LHCN-M2 (cell line): ENCODE data around the gene NDUFS6. TPM values are rescaled to one million over a fixed set of nuclear protein-coding genes. Genes with fewer than 3 reads are reported as not detected.
"Not testable (repeated sequence)": the region's sequence is repeated elsewhere in the genome, so short reads cannot be mapped to it uniquely, and the experiment has no call there.

Experiments used
- DNase-seq: peaks from one replicate; pipeline ENCODE4 v3.0.0-alpha.2; 2012; ENCODE audit warnings: low read depth
- total RNA-seq: library from RNA; depleted of rRNA; stranded (reverse); fragments of >200 nt; gene quantifications from 2 replicates; pipeline ENCODE4 v1.2.3, GENCODE V29; 2014

Gene NDUFS6
- total RNA-seq, 1 experiment from 2014 or later, result 65.8 TPM

DNA sequence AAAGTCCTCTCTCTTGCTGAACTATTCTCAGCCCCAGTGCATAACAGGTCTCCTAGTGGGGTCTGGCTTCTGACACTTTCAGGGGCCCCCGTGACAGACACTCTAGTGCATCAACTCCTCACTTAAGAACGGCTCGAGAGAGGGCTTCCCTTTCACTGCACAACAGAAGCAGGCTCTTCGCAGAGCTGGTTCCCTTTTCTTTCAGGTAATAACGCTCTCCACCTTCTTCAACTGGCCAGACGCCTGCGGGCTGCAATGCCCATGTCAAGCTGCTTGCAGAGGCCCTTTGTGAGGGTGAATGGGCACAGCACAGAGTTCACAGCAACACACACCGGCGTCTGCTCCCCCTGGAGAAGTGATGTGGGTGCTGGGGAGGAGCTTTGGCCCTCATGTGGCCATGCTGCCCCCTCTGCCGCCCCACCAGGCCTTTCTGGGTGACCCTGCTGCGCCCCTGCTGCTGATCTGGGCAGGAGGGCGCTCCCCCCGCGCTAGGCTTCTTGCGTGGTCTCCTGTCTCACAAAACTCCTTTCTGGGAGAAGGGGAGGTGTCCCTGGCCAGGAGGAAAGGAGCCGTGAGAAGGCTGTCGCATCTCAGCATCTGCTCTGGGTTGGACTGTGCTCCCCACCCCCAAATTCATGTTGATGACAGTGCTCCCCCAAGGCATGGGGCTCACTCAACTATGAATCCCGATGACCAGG, 4.0 kb upstream of the NDUFS6 start:
- no peak for DNase-seq

DNA sequence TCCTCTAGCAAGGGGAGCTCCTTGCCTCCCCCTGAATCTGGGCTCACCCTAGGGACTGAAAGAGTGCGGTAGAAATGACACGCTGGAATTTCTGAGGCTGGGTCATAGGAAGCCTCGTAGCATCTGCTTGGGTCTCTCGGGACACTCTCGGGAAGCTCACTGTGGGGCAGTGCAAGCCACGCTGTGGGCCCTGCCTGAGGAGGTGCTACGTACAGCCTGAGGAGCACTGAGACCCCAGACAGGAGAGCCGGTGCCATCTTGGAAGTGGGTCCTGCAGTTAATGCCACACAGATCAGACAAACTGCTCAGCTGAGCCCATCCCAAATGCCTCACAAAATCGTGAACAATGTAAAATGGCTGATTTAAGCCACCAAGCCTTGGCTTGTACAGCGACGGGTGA, 3.4 kb upstream of the NDUFS6 start:
- DNase-seq, result no peak

DNA sequence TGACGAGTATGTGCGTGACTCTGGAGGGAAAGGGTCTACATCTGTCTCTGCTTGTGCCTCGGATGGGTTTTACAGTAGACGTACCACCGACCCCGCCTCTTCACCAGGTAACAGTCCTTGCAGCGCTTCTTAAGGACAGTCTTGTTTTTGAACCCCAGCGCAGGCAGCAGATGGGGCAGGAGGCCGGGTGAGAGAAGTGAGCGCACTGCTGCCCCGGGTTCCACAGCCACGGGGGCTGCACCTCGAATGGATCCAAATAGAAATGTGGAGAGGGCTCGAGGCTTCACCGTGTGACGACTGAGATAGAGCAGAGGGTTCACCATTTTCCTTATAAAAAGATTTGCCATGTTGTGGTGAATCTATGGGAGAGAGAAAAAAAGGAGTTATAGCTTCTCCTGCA, 2.6 kb upstream of the NDUFS6 start:
- DNase-seq, result not testable (repeated sequence)

DNA sequence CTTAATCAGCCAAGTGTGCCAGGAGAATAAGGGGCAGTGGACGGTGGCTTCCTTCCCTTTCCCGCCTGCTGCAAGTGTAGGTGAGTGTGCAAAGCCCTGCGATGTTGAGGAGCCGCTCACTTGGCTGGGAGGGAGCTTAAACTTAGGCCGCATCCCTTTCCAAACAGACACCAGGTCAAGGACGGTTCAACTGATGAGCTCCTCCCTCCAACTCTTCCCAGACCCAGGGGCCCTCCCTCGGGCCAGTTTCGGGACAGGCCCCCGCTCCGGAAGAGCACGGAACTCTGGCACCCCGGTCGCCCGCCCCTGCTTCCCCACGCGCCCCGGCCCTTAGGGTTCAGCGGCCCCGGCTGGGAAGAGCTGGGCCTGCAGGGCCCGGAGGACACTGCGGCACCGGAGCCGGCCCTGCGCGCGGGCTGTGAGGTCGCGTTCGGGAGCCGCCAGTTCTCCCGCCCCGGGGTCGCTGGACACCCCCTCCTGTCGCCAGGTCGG, 2.1 kb upstream of the NDUFS6 start:
- DNase-seq, result peak; percentile 44

DNA sequence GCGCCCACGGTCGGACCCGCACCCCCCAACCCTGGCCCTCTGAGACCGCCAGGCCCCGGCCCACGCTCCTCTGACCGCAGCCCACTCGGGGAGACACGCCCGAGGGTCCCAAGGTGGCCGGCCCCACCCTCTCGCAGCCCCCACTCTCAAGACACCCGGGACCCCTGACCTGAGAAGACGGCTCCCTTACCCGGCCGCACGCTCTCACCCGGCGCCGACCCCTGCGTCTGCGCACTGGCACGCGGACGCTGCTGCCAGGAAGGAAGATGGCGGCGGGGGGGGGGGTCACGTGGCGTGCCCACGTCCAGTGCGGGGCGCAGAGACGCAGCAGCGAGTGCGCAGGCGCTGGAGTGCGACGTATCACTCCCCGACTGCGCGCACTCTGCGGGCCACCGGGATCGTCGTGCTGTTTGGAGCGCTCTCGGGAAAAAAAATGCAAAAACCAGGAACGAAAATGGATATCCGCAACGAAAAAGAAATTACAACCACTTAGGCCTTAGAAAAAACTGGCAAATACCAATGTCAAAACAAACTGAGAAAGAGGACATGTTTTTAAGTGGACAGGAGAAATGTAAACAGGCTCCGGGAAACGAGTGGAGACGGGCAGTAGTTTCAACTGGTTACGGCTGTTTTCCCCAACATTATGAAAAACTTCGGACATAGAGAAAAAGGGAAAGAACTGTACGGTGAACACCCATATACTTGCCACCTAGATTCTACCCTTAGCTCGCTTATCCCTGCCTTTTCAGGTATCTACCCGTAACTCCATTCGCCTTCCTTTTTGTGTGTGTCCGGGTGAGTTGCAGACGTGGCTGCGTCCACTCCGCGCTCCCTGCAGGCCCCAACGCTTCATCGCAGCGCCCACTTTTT, 1.4 kb upstream of the NDUFS6 start, which contains the start of gene MRPL36:
MRPL36 (minus strand) TSS at position 236 of the 870 bp plus-strand sequence. CDS start 902 bp downstream, outside the sequence.
- peak; percentile 86 for DNase-seq

DNA sequence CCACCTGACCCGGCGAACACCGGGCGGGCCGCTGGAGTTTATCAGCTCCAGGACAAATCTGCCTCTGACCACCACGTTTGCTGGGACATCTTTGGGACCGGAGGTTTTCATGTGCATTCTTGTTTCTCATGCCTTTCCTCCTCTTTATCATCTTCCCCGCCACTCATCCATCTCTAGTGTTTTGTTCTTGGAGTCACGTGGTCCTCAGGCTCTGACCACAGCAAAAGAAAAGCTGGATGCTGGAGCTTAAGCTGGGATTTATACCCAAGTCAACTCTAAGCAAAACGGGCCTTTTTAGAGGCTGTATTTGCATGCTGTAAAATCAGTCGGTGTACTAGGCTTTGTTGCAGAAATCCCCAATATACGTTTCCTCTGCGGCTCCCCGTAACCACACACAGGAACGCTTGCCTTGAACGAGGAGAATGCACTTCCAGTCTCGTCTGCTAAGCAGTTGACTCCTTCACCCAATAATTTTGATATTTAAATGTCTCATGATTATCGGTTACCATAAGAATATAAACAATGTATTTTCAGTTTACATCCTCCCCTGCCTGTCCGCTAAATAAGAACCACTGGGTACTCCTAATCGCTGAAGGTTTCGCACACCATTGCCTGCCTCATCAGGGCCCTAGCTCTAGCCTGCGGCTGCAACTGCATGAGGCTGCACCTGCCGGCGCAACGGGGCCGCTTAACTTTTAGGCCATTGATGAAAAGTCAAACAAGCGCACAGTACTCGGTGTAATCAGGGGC, 560 bp upstream of the NDUFS6 start:
- peak; percentile 27 for DNase-seq

DNA sequence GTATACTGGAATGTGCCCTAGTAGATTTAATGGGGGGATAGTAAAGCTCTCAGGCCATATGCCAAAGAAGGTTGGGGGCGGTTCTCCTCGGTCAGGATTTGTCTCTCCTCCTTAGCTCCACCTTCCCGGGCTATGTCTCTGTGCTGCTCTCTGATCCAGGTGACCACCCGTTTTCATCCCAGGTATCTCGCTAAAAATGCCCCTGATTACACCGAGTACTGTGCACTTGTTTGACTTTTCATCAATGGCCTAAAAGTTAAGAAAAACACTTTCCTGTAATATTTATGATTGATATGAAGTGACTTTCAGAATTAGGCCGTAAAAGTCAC, 724 bp downstream of the NDUFS6 start:
- DNase-seq, result no peak

DNA sequence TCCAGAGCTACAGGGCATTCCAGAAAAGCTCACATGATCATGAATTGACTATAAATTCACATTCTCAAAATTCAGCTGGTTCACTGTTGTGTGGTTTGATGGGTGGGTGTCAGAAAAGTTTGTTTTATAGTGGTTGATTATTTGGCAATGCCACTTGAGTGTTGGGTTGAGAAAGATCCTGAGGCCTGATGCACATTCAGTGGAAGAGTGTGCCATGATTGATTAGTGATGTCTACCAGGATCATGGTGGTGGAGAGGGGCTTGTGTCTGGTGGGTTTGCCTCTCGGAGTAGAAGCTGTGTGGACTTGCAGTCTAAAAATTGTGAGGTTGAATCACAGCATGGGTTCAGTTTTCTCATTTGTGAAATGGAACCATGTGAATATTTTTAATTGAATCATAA, 2.0 kb downstream of the NDUFS6 start:
- no peak for DNase-seq

DNA sequence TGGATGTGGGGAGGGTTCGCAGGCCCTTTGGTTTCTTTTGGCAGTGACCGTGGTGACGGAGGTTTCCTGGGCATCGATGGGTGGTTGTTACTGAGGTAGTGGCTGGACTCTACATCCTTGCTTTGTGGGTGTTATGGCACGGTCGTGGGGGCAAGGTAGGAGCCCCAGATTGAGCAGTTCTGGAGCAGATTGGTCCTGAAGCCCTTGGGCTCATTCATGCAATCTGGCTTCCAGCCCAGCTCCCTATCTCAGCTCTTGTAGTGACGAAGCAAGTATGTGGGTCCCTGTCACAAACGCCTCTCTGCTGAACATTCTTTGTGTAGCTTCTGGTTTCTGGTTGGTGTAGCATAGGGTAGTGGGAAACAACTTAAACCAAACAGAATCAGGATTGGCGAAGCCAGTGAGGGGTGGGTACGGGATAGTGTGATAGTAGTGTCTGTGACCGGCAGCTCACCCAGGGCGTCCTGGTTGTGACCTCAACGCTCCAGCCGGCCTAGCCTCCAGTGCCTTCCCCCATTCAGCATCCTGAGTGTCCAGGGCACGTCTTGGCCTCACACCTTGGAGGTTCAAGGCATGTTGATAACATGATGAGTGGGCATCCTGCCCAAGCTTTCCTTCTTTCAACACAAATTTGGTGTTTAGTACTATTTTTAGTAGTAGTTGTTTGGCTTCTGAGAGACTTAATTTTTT, 2.9 kb downstream of the NDUFS6 start:
- DNase-seq, result no peak

DNA sequence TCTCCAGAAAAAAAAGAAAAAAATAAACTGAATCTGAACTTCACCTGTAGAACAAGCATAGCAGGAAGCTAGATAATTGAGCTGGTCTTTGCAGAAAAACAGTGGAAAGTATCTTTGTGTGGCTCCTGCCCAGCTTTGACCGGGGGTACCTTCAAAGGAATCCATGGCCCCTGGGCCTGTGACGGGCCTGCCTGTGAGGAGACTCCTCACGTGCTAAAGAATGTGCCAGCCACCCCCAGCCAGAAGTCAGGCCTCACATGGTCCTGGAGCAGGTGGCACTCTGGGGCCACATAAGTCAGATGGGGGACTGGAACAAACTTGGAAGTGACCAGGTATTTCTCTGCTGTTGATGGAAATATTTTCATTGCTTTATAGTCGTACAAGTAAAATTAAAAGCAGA, 4.1 kb downstream of the NDUFS6 start:
- no peak for DNase-seq

DNA sequence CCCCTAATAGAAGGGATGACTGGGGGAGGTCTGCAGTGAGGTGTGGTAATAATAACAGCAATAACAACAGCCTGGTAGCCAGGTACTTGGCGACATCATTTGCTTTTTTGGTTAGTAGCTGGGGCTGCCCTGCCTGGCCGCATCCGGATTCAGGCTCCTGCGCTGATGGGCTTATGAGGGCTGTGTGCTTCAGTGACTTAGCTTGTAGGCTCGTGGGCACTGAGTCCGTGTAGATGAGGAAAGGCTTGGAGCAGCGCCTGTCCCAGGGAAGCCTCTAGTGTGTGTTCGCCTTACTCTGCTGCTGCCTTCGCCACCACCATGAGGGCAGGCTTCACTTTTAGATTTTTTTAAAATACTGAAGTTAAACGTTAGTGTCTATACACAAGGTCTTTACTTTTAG, 4.5 kb downstream of the NDUFS6 start:
- no peak for DNase-seq

DNA sequence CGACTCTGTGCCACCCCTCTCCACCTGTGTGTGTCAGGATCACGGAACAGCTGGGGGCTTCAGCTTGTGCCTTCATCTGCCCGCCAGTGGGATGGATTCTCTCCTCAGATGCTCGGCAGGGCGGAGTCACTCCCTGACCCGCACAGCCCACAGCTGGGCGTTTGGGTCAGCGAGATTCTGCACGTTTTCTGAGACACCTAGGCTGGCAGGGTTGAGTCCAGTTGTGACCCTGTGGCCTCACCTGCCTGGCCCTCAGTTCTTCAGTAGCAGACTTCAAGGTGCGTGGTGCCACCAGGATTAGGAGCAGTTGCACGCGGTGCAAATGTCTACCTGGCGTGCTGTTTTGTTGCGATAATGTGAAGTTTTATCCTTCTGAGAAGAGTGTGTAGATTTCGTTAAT, 5.0 kb downstream of the NDUFS6 start:
- DNase-seq, result no peak

DNA sequence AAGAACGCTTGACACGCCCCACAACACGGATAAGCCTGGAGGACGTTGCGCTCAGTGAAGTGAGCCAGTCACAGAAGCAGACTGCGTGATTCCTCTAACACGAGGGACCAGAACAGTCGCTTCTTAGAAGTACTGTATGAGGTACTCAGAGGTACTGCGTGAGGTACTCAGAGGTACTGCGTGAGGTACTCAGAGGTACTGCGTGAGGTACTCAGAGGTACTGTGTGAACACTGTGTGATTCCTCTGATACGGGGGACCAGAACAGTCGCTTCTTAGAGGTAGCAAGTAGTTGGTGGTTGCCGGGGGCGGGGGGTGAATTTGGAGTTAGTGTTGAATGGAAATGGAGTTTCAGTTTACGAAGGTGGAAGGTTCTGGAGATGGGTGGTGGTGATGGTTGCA, 5.8 kb downstream of the NDUFS6 start:
- no peak for DNase-seq

DNA sequence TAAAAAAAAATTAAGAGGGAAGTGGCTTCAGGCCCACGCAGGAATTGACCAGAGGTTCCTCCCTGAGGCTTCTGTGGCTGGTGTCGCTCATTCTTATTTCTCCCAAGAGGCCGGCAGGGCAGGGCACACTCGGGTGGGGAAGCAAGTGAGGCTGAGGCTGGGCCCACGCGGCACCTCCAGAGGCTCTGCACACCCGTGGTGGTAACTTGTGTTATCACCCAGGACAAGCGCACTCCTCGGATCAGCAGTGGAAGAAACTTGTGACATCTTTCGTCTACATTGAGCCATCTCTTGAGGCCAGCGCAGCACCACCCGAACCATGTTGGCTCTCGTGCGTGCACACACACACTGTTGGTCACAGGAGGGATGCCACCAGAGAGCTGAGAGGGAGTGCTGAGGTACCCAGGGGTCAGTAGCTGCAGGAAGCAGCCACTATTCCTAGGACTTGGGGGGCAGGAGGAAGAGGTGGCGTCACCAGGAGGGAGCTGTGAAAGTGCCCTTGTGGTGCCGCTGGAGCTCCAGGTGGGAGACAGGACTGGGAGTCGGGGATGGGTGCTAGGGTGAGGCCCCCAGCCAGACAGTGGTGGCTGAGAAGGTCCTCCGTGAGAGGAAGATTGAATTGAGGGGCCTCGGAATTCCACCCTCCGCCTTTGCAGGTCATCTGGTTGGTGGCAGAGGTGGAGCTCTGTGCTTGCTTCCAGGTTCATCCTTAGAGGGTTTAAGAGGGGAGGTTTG, 6.4 kb downstream of the NDUFS6 start:
- DNase-seq, result no peak

DNA sequence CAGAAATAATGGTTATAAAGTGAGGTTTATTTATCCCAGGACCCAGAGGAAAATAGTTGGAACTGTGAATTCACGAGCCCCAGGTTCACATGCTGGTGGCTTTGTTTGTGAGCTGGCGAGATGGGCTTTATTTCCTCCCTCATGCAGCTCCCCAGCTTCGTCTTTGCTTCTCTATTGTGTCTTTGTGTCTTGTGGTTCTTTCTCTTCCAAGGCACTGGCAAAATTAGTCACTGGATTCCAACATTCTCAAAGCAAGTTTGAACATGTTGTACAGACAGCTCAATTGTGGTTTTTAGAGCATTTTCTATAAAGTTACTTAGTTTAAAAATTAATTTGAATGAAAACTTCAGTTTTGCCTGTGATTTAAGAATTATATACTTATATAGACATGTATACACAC, 7.2 kb downstream of the NDUFS6 start:
- DNase-seq, result peak; percentile 81

DNA sequence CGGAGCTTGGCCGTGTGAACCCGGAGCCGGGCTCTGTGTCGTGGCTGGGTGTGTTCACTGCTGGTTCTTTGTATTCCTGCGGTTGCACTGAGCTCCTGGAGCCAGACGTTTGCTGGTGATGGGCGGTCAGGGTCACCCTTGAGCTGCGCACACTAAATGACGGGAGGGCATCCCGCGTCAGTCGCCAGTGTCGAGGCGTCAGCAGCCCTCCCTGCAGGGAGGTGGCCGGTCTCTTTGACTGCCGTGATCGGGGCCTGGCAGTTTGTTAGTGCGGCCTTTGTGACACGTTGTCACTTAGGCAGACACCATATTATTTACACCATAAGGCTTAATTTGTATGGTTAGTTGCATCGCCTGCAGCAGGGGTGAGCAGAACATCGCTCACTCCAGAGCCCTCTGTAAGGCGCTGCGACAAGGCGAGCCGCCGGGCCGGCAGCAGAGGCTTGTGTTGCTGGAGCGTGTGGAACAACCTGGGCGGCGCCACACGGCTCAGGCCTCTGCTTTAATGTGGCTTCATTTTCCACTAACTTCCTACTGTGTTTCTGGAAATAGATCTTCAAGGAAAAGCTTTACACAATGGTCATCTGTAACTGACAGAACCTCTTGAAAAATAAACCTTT, 8.3 kb downstream of the NDUFS6 start:
- DNase-seq, result no peak

DNA sequence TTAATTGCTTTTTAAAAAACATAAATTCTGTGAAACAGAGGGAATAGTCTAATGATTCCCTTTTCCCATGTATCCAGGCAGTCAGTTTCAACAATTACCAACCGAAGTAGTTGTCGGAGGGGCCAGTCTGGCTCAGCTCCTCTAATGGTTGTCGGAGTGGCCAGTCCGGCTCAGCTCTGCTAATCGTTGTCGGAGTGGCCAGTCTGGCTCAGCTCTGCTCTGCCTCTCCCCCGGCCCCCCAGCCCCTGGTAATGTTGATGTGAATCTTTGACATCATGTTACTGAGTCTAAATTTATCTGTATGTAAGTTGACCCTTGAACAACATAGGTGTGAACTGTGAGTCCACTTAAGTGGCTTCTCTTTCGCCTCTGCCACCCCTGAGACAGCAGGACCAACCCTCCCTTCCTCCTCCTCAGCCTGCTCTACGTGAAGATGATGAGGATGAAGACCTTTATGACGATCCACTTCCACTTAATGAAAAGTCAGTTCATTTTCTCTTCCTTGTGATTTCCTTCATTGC, 9.4 kb downstream of the NDUFS6 start:
- no peak for DNase-seq

DNA sequence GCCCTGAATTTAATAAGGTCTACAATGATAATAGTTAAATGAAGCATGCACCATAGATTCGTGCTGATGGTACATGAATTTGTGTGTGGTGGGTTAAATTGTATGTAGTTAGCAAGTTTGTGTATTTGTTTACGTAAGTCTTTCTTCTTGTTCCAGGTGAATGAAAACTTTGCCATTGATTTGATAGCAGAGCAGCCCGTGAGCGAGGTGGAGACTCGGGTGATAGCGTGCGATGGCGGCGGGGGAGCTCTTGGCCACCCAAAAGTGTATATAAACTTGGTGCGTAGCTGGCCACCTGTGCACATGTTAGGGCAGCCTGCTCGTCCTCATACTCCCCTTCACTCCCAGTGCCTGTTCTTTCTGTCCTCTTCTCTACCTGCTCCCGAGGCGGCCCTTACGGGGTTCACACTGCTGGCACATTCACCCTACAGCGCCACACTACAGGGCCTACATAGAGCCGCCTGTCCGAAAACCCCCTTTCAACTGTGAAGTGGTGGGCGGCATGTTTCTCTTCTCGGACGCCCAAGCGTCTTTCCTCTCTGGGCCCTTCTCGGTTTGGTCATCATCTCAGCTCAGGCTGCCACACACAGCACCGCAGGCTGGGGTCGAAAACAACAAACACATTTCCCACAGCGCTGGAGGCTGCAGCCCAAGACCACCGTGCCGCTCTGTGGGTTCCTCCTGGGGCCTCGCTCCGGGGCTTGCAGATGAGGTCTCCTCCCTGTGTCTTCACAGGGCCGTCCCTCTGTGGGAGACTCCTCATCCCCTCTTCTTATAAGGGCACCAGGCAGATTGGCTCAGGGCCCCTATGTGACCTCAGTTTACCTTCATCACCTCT, 13.2 kb downstream of the NDUFS6 start:
- no peak for DNase-seq

DNA sequence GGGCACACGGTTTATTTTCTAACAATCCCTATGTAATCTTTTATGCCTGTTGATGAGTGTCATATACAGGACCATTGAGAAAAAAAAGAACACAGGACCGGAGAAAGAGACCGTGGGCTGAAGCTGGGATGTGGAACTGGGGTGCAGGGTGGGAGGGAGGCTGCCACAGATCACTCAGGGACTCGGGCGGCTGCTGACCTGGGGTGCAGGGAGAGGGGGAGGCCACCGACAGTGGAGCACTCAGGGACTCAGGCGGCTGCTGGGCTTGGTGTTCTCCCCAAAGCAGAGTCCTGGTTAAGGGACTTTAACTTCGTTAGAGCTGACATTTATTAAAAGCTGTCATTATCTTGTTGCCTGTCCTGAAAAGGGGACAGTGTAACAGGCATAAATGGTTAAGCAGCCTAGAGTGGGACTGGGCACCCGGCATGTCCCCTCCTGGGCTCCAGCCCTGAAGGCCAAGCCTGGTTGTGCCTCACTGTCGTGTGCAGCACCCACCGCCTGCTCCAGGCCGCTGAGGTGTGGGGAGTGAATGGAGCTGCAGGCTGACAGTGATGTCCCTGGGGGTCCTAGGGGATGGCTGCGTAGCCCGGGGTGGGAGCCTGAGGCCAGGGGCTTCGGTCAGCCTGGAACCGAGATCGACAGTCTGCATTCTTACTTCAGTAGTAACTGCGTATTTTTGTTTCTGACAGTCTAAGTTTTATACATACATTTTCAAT, 14.0 kb downstream of the NDUFS6 start:
- no peak for DNase-seq
